ENCODE results near the gene PARVA. TPM values are rescaled to one million over a fixed set of nuclear protein-coding genes. Genes with fewer than 3 reads are reported as not detected.

The PARVA gene
- total RNA-seq, 4 donors from 2014 or later: 167 to 245 (median 240) TPM

GRCh38 chr11:12440565-12440964, 63.2 kb downstream of the PARVA start:
- no peak for ATAC-seq
- Histone ChIP-seq H3K27me3 (no peaks in the 10 kb centered on the region), H3K36me3 (peaks cover 0 to 9% of the 10 kb centered on the region in 2 donors), H3K4me1 (peaks cover 8 to 74% (median 9%) of the 10 kb centered on the region in 3 donors), H3K4me3 (no peak overlapping the region), H3K9me3 (no peaks in the 10 kb centered on the region), H3K27ac (peak overlapping the region in 2 of 4 donors; percentile 9 to 95)
- 92 to 98% methylated on average over 4 of the region's 4 CpGs for whole genome bisulfite sequencing, 2 donors (ENCODE audit: low coverage in 1 of 2)
- no peak for TF ChIP-seq POLR2AphosphoS5 (IDR thresholded peaks at IDR 0.05)
- no peak for TF ChIP-seq POLR2A (IDR thresholded peaks at IDR 0.05)
- TF ChIP-seq, protein P1, sequence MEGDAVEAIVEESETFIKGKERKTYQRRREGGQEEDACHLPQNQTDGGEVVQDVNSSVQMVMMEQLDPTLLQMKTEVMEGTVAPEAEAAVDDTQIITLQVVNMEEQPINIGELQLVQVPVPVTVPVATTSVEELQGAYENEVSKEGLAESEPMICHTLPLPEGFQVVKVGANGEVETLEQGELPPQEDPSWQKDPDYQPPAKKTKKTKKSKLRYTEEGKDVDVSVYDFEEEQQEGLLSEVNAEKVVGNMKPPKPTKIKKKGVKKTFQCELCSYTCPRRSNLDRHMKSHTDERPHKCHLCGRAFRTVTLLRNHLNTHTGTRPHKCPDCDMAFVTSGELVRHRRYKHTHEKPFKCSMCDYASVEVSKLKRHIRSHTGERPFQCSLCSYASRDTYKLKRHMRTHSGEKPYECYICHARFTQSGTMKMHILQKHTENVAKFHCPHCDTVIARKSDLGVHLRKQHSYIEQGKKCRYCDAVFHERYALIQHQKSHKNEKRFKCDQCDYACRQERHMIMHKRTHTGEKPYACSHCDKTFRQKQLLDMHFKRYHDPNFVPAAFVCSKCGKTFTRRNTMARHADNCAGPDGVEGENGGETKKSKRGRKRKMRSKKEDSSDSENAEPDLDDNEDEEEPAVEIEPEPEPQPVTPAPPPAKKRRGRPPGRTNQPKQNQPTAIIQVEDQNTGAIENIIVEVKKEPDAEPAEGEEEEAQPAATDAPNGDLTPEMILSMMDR (IDR thresholded peaks at IDR 0.05): no peak
- no peak for TF ChIP-seq EP300 (IDR thresholded peaks at IDR 0.05)

DNA sequence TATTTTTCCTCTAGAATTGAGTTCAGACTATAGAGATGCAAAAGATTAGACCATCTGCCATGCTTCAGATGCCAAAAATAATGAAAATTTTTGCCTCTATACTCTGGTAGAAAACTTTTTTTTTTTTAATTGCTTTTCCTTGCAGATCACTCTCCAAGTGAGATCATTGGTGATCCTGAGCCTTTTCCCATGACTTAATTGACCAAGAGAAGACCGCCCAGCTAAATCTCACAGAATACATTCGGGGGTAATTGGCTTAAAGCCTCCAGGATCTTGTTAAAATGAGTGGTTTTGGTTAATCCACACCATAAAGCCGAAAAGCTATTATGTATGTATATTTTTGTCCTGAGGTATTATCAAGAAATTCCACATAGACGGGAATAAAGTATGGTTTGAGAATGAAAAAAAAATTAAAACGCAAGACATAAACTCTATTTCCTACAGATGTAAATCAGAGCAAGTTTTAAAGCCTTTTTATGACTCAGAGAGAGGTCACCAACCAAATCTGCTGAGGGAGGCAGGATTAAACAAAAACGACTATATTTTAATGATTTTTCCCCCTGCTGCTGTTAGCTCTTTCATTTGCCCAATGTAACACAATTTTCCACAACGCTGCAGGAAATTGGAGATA, 64.0 kb downstream of the PARVA start:
- peak overlapping the region in 2 of 4 donors; percentile 22 to 95 for H3K27ac ChIP-seq
- TF ChIP-seq, protein P1 (IDR thresholded peaks at IDR 0.05): no peak
- TF ChIP-seq POLR2AphosphoS5 (IDR thresholded peaks at IDR 0.05) (no peak), POLR2A (IDR thresholded peaks at IDR 0.05) (no peak), EP300 (IDR thresholded peaks at IDR 0.05) (no peak)
- no peak for ATAC-seq

GRCh38 chr11:12444601-12445000, 67.2 kb downstream of the PARVA start:
- Histone ChIP-seq H3K9me3 (no peaks in the 10 kb centered on the region), H3K27me3 (no peaks in the 10 kb centered on the region), H3K4me3 (no peak overlapping the region), H3K36me3 (peaks cover 0 to 9% of the 10 kb centered on the region in 2 donors), H3K27ac (peak overlapping the region in 1 of 4 donors; percentile 2), H3K4me1 (peaks cover 0 to 66% (median 4%) of the 10 kb centered on the region in 3 donors)
- no peak for ATAC-seq
- TF ChIP-seq POLR2AphosphoS5 (IDR thresholded peaks at IDR 0.05): no peak
- TF ChIP-seq, protein P1 (IDR thresholded peaks at IDR 0.05): no peak
- no peak for TF ChIP-seq POLR2A (IDR thresholded peaks at IDR 0.05)
- no peak for TF ChIP-seq EP300 (IDR thresholded peaks at IDR 0.05)
- 38 to 100% methylated on average over 1 to 2 of the region's 2 CpGs for WGBS, 2 donors (ENCODE audit: low coverage in 1 of 2)

More for the DNA sequence above, 64.0 kb downstream of the PARVA start:
- Histone ChIP-seq H3K4me3 (no peak overlapping the region), H3K9me3 (no peaks in the 10 kb centered on the region), H3K4me1 (peaks cover 4 to 67% (median 6%) of the 10 kb centered on the region in 3 donors), H3K27me3 (no peaks in the 10 kb centered on the region), H3K36me3 (peaks cover 0 to 9% of the 10 kb centered on the region in 2 donors)
- WGBS, 2 donors (ENCODE audit: low coverage in 1 of 2): 47 to 64% methylated on average over 5 to 7 of the region's 7 CpGs

GRCh38 chr11:12445001-12445400, 67.6 kb downstream of the PARVA start:
- H3K27ac ChIP-seq: peak overlapping the region in 2 of 4 donors; percentile 2 to 3
- no peak for ATAC-seq
- no peak overlapping the region for H3K4me3 ChIP-seq
- TF ChIP-seq, protein P1 (IDR thresholded peaks at IDR 0.05): no peak
- no peak for TF ChIP-seq POLR2A (IDR thresholded peaks at IDR 0.05)
- no peak for TF ChIP-seq POLR2AphosphoS5 (IDR thresholded peaks at IDR 0.05)
- TF ChIP-seq EP300 (IDR thresholded peaks at IDR 0.05): no peak
- WGBS, 2 donors (ENCODE audit: low coverage in 1 of 2): 85 to 90% methylated on average over 2 of the region's 2 CpGs
- H3K4me1 ChIP-seq: peaks cover 0 to 66% (median 4%) of the 10 kb centered on the region in 3 donors
- H3K9me3 ChIP-seq: no peaks in the 10 kb centered on the region
- H3K36me3 ChIP-seq: peaks cover 0 to 9% of the 10 kb centered on the region in 2 donors
- no peaks in the 10 kb centered on the region for H3K27me3 ChIP-seq

DNA sequence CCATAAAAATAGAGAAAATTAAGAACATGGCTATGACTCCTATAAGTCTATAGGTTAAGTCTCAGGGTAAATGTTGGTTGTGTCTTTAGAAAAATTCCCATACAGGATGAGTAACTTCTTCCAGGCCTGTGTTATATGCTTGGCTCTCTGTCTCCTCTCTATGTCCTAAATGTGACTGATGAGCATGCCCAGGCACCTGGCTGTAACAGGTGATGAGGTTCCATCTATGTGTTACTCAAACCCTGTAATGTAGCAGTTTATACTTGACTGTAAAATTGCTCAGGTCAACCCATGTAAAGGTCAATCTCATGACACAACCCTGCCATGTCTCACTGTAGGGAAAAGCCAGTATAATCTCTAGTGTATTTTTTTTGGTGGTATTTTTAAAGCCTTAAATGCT, 69.5 kb downstream of the PARVA start:
- no peaks in the 10 kb centered on the region for H3K27me3 ChIP-seq
- H3K27ac ChIP-seq: peak overlapping the region in 1 of 4 donors; percentile 8
- ATAC-seq: no peak

More for the DNA sequence above, 69.5 kb downstream of the PARVA start:
- Histone ChIP-seq H3K36me3 (peaks cover 0 to 9% of the 10 kb centered on the region in 2 donors), H3K4me1 (peaks cover 0 to 69% (median 4%) of the 10 kb centered on the region in 3 donors), H3K9me3 (no peaks in the 10 kb centered on the region), H3K4me3 (no peak overlapping the region)
- TF ChIP-seq, protein P1 (IDR thresholded peaks at IDR 0.05): no peak
- TF ChIP-seq POLR2AphosphoS5 (IDR thresholded peaks at IDR 0.05): no peak
- no peak for TF ChIP-seq POLR2A (IDR thresholded peaks at IDR 0.05)
- no peak for TF ChIP-seq EP300 (IDR thresholded peaks at IDR 0.05)

Measured in gastroesophageal sphincter (tissue), 4 donors.